ENCODE measurements around the gene RTKN2.

- TF ChIP-seq TAF1 (IDR thresholded peaks at IDR 0.05; ENCODE audit: borderline replicate concordance, insufficient read depth, low read length) (no peak), POLR2AphosphoS5 (IDR thresholded peaks at IDR 0.05; ENCODE audit: low read depth, low read length) (no peak), SIN3A (IDR thresholded peaks at IDR 0.05; ENCODE audit: borderline replicate concordance, insufficient read depth, low read length) (no peak), REST (IDR thresholded peaks at IDR 0.05; ENCODE audit: insufficient read depth in 1 of 2, low read depth in 2 of 2, low read length in 2 of 2) (no peak), FOXP2 (optimal IDR thresholded peaks at IDR 0.05; ENCODE audit: borderline replicate concordance, extremely low read depth, extremely low read length, insufficient read depth) (no peak)
These were observed 631 bp downstream of the RTKN2 start for GRCh38 chr10:62268027-62268398.

Measured in PFSK-1 (cell line).